Frontal cortex (tissue), 4 donors: ENCODE measurements around the gene CDH23. TPM values are rescaled to one million over a fixed set of nuclear protein-coding genes. Genes with fewer than 3 reads are reported as not detected.

ENCODE experiments used
- DNase-seq, 2 donors: peaks; one replicate each; pipeline ENCODE4 v3.0.0; 2012; ENCODE audit warnings: low spot score in 2 of 2
- FAIRE-seq: peaks from 2 replicates; lab custom pipeline; 2012; peaks lifted over from hg19 to GRCh38; lab: Jason Lieb, UNC
- total RNA-seq: library from RNA; depleted of rRNA; stranded (reverse); fragments of >200 nt; gene quantifications from one replicate; pipeline ENCODE4 v1.2.3, GENCODE V29; 2014
- donor health status: control.
- donor health status: control.
- donor health status: control.

The CDH23 gene
- total RNA-seq, 1 donor from 2014 or later, result 3.3 TPM

- no peak for DNase-seq
- no peak for FAIRE-seq
Observed at GRCh38 chr10:71802715-71803488, 406.2 kb downstream of the CDH23 start.

GRCh38 chr10:71804077-71804476 lies 407.4 kb downstream of the CDH23 start:
- DNase-seq, result no peak
- no peak for FAIRE-seq

- FAIRE-seq (no peak), DNase-seq (no peak)
Observed at GRCh38 chr10:71805776-71806703, 409.3 kb downstream of the CDH23 start.

GRCh38 chr10:71806704-71807556 lies 410.2 kb downstream of the CDH23 start:
- FAIRE-seq (no peak), DNase-seq (no peak)

GRCh38 chr10:71807557-71808510 lies 411.1 kb downstream of the CDH23 start:
- FAIRE-seq, result no peak
- no peak for DNase-seq

GRCh38 chr10:71809628-71810027 lies 412.9 kb downstream of the CDH23 start:
- FAIRE-seq (no peak), DNase-seq (no peak)

- DNase-seq, result no peak
Observed at GRCh38 chr10:71810048-71810750, 413.5 kb downstream of the CDH23 start.

GRCh38 chr10:71811351-71811750 lies 414.6 kb downstream of the CDH23 start:
- FAIRE-seq (no peak), DNase-seq (no peak)

More at GRCh38 chr10:71810048-71810750, 413.5 kb downstream of the CDH23 start:
- no peak for FAIRE-seq

- DNase-seq (peak; percentile 74 to 81), FAIRE-seq (no peak)
Observed at GRCh38 chr10:71812016-71812912, 415.5 kb downstream of the CDH23 start.

GRCh38 chr10:71812913-71813590 lies 416.3 kb downstream of the CDH23 start:
- no peak for FAIRE-seq
- DNase-seq, result no peak

- FAIRE-seq (no peak), DNase-seq (no peak)
Observed at GRCh38 chr10:71814922-71815411, 418.2 kb downstream of the CDH23 start.

GRCh38 chr10:71815515-71816130 lies 418.9 kb downstream of the CDH23 start:
- no peak for DNase-seq
- FAIRE-seq, result no peak

- no peak for FAIRE-seq
- no peak for DNase-seq
Observed at GRCh38 chr10:71816421-71816851, 419.7 kb downstream of the CDH23 start.

GRCh38 chr10:71816936-71817618 lies 420.4 kb downstream of the CDH23 start:
- FAIRE-seq (no peak), DNase-seq (no peak)

GRCh38 chr10:71817831-71818655 lies 421.3 kb downstream of the CDH23 start:
- DNase-seq (no peak), FAIRE-seq (no peak)
